Keratinocyte (primary cell): ENCODE data around the gene CYSLTR1. TPM values are rescaled to one million over a fixed set of nuclear protein-coding genes. Genes with fewer than 3 reads are reported as not detected.

Experiments
- DNase-seq: peaks from one replicate; pipeline ENCODE4 v3.0.0-alpha.2; 2011; ENCODE audit warnings: low read depth, missing footprints, low spot score
- FAIRE-seq: peaks from 2 replicates; lab custom pipeline; 2011; peaks lifted over from hg19 to GRCh38; lab: Jason Lieb, UNC
- H2AFZ ChIP-seq: 2 replicates; pipeline ENCODE4 v1.6.0; 2012; ENCODE audit warnings: low read length, control low read depth, inconsistent platforms; ENCODE audit not compliant: control insufficient read depth
- H3K27ac ChIP-seq: 2 replicates; pipeline ENCODE4 v1.5.1; 2011; ENCODE audit warnings: low read length; ENCODE audit not compliant: control insufficient read depth, insufficient read depth
- H3K27me3 ChIP-seq: 3 replicates; pipeline ENCODE4 v1.6.0; 2011; ENCODE audit warnings: low read length; ENCODE audit not compliant: control insufficient read depth, insufficient read depth; ENCODE audit errors: extremely low read depth
- H3K36me3 ChIP-seq, 2 experiments: 2 replicates in 1 of 2; 3 replicates in 1 of 2; pipeline ENCODE4 v1.5.1; 2011; ENCODE audit warnings: low read length in 2 of 2, mild to moderate bottlenecking in 1 of 2; ENCODE audit not compliant: control insufficient read depth in 2 of 2, insufficient read depth in 2 of 2; ENCODE audit errors: extremely low read depth in 1 of 2
- H3K4me1 ChIP-seq: 3 replicates; pipeline ENCODE4 v1.5.1; 2011; ENCODE audit warnings: low read length; ENCODE audit not compliant: control insufficient read depth, insufficient read depth; ENCODE audit errors: extremely low read depth
- H3K4me2 ChIP-seq: 3 replicates; pipeline ENCODE4 v1.6.0; 2011; ENCODE audit warnings: low read depth, low read length; ENCODE audit not compliant: control insufficient read depth, insufficient read depth; ENCODE audit errors: extremely low read depth
- H3K4me3 ChIP-seq, 3 experiments: fragments of 200-600 bp in 1 of 3; sonication (generic) in 1 of 3; 2 replicates in 2 of 3; 3 replicates in 1 of 3; pipeline ENCODE4 v1.5.1; 2011 to 2016; ENCODE audit warnings: low read length in 3 of 3, mild to moderate bottlenecking in 3 of 3, control low read depth in 2 of 3, inconsistent platforms in 1 of 3, low read depth in 1 of 3, mixed read lengths in 1 of 3, mixed run types in 1 of 3, moderate library complexity in 1 of 3; ENCODE audit not compliant: control insufficient read depth in 2 of 3, insufficient read depth in 2 of 3; ENCODE audit errors: extremely low read depth in 1 of 3
- H3K79me2 ChIP-seq: 2 replicates; pipeline ENCODE4 v1.6.0; 2012; ENCODE audit warnings: low read length; ENCODE audit not compliant: control insufficient read depth, insufficient read depth
- H3K9ac ChIP-seq: 3 replicates; pipeline ENCODE4 v1.6.0; 2011; ENCODE audit warnings: low read length; ENCODE audit not compliant: control insufficient read depth, insufficient read depth; ENCODE audit errors: extremely low read depth
- H3K9me1 ChIP-seq: 3 replicates; pipeline ENCODE4 v1.6.0; 2011; ENCODE audit warnings: low read length; ENCODE audit not compliant: control insufficient read depth, insufficient read depth; ENCODE audit errors: extremely low read depth
- H3K9me3 ChIP-seq: 2 replicates; pipeline ENCODE4 v1.5.1; 2012; ENCODE audit warnings: low read depth, low read length; ENCODE audit not compliant: control insufficient read depth
- H4K20me1 ChIP-seq: 3 replicates; pipeline ENCODE4 v1.6.0; 2011; ENCODE audit warnings: low read length; ENCODE audit not compliant: control insufficient read depth, insufficient read depth; ENCODE audit errors: extremely low read depth
- CTCF ChIP-seq, 3 experiments: IDR thresholded peaks in 1 of 3; conservative IDR thresholded peaks in 1 of 3; optimal IDR thresholded peaks in 1 of 3; 2 replicates in 2 of 3; 3 replicates in 1 of 3; pipeline versions ENCODE3 to v1.5.1; 2011; ENCODE audit warnings: low read length in 3 of 3, mild to moderate bottlenecking in 3 of 3, moderate library complexity in 2 of 3, control low read depth in 1 of 3, inconsistent platforms in 1 of 3; ENCODE audit not compliant: insufficient read depth in 2 of 3; ENCODE audit errors: extremely low read depth in 1 of 3
- EZH2 ChIP-seq: IDR thresholded peaks from one replicate; pipeline ENCODE4 v1.6.1; 2012; ENCODE audit warnings: inconsistent platforms, mild to moderate bottlenecking, low read length, moderate library complexity
- dilution Hi-C: fragments of 300-500 bp; cut with MboI; formaldehyde crosslinking; loops from one replicate; pipeline ENCODE4 v1.7.0; 2020; ENCODE audit warnings: low sequenced_read_pairs; ENCODE audit not compliant: extremely low pct_ligation_motif_present
- polyA plus RNA-seq, 5 experiments: library from polyadenylated mRNA; depleted of rRNA in 3 of 5; stranded (reverse) in 3 of 5; stranded (forward) in 1 of 5; unstranded in 1 of 5; fragments of >200 nt; gene quantifications; 1 replicate in 1 of 5; 2 replicates in 3 of 5; 3 replicates in 1 of 5; pipeline versions ENCODE4 v1.2.1 to v1.2.3, GENCODE V29; 2011 to 2012; ENCODE audit warnings: missing spikeins in 2 of 5, low read depth in 1 of 5, low replicate concordance in 1 of 5

CYSLTR1 gene
- polyA plus RNA-seq, 1 donor (not counting 4 experiments of a cell fraction or from before 2014, with no cell fraction given), result not detected

DNA sequence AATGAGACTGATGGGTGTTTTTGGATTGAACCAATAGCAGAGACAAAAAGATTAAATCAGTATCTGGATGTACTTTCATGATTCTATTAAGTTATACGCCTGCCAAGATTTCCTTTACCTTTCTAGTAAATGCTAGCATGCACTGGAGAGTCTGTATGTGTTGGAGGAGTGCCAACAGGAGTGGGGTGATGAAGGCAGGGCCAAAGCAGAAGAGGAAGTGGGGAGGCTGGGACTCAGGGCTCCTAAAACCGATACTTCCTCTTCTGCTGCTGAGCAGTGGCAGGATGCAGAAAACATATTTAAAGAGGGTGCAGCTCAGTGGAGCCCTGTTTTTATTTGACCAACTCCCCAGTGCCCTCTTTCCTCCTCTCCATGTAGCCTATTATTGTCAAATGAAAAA is 5.6 kb downstream of the CYSLTR1 start:
- DNase-seq (no peak), FAIRE-seq (no peak)
- no peaks in the 10 kb centered on the region for H3K27me3 ChIP-seq
- H3K27ac ChIP-seq, result no peak overlapping the region
- H3K9ac ChIP-seq, result no peak overlapping the region
- no peaks in the 10 kb centered on the region for H4K20me1 ChIP-seq
- H3K36me3 ChIP-seq, result no peaks in the 10 kb centered on the region
- H2AFZ ChIP-seq, result no peak overlapping the region
- H3K4me3 ChIP-seq, result no peak overlapping the region
- no peaks in the 10 kb centered on the region for H3K79me2 ChIP-seq
- dilution Hi-C loops, result no loop called here
- no peaks in the 10 kb centered on the region for H3K9me3 ChIP-seq
- no peaks in the 10 kb centered on the region for H3K4me1 ChIP-seq
- TF ChIP-seq CTCF (optimal IDR thresholded peaks at IDR 0.05 in 1 of 3, IDR thresholded peaks at IDR 0.05 in 1 of 3, conservative IDR thresholded peaks at IDR 0.05 in 1 of 3; ENCODE audit: extremely low read depth in 1 of 3, insufficient read depth in 2 of 3, low read length in 3 of 3) (no peak), EZH2 (no peak)
- no peak overlapping the region for H3K4me2 ChIP-seq
- H3K9me1 ChIP-seq, result no peaks in the 10 kb centered on the region

DNA sequence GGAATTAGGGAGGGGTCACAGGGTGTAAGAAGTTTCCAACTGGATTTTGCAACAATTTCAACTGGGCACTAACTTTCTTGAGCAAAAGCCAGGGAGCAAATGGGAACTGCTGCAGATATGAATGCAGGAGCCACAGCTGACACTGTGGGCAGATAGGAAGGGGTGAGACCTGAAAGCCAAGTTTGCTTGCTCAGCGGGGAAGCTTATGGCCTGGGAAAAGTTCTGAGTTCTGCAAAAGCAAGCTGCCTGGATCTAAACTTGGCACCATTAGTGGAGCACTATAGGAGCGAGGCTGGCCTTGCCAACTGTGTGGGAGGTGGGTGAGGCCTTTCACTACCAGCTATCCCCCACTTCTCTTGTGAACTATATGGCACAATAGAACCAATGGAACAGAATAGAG is 11.1 kb downstream of the CYSLTR1 start:
- H3K4me2 ChIP-seq, result no peak overlapping the region
- H3K9me1 ChIP-seq, result no peaks in the 10 kb centered on the region
- TF ChIP-seq EZH2 (no peak), CTCF (optimal IDR thresholded peaks at IDR 0.05 in 1 of 3, IDR thresholded peaks at IDR 0.05 in 1 of 3, conservative IDR thresholded peaks at IDR 0.05 in 1 of 3; ENCODE audit: extremely low read depth in 1 of 3, insufficient read depth in 2 of 3, low read length in 3 of 3) (no peak)
- H3K27me3 ChIP-seq, result no peaks in the 10 kb centered on the region
- H3K36me3 ChIP-seq, result no peaks in the 10 kb centered on the region
- no peaks in the 10 kb centered on the region for H3K9me3 ChIP-seq
- no peak overlapping the region for H2AFZ ChIP-seq
- H3K79me2 ChIP-seq, result no peaks in the 10 kb centered on the region
- no peaks in the 10 kb centered on the region for H4K20me1 ChIP-seq
- no peak for DNase-seq
- no peak overlapping the region for H3K9ac ChIP-seq
- no peak overlapping the region for H3K4me3 ChIP-seq
- peaks cover 2% of the 10 kb centered on the region for H3K4me1 ChIP-seq
- no peak for FAIRE-seq
- no peak overlapping the region for H3K27ac ChIP-seq
- dilution Hi-C loops, result no loop called here
